ENCODE measurements around the gene MEN1.
A peak's percentile ranks its signal among the peaks of the same experiment; 100 is the strongest.

DNA sequence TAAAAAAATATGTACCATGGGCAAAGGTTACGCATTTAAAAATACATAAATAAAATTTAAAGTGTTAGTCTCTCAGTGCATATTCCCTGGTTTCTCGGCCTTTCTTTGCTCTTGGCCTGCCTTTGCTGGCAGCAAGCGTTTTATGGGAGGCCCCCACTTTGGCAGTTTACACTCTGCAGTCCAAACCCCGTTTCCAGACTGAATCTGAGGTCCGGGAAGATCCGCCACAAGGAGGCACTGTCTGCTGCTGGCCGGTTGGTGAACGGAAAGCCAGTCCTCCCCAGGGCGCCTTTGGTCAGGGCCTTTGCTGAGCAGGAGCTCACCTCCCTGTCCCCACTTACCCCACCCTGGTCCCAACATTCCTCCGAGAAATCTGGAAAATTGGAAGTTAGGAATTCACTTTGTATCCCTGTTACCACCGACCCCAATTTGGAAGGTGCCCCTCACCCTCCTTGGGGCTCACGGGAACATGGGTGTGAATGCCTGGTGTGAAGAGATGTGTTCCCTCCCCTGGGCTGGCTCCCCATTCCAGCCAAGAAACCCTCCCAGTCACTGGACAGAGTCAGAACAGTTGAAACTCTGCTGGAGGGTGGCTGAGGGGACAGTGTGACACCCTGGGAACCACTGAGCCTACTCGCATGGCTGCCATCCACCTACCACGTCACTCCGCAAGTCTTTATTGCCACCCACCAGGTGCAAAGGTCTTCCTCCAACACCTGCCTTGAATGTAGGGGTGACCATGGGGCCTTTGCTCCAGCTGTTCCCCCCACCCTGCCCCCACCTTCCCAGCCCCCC is 22.6 kb downstream of the MEN1 start:
- TF ChIP-seq, protein P1, sequence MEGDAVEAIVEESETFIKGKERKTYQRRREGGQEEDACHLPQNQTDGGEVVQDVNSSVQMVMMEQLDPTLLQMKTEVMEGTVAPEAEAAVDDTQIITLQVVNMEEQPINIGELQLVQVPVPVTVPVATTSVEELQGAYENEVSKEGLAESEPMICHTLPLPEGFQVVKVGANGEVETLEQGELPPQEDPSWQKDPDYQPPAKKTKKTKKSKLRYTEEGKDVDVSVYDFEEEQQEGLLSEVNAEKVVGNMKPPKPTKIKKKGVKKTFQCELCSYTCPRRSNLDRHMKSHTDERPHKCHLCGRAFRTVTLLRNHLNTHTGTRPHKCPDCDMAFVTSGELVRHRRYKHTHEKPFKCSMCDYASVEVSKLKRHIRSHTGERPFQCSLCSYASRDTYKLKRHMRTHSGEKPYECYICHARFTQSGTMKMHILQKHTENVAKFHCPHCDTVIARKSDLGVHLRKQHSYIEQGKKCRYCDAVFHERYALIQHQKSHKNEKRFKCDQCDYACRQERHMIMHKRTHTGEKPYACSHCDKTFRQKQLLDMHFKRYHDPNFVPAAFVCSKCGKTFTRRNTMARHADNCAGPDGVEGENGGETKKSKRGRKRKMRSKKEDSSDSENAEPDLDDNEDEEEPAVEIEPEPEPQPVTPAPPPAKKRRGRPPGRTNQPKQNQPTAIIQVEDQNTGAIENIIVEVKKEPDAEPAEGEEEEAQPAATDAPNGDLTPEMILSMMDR (IDR thresholded peaks at IDR 0.05), result peak in 1 of 2 donors; percentile 76
- no peak for TF ChIP-seq EP300 (IDR thresholded peaks at IDR 0.05)
